ENCODE data around the gene PRKG1.

Gene PRKG1

GRCh38 chr10:52318136-52318701, 1243.9 kb downstream of the PRKG1 start:
- Histone ChIP-seq H3K27me3 (ENCODE audit: control insufficient read depth, insufficient read depth, low read length) (peaks cover 5% of the 10 kb centered on the region), H3K4me3 (ENCODE audit: low read length) (no peak overlapping the region), H3K36me3 (ENCODE audit: control insufficient read depth, insufficient read depth, low read length) (no peaks in the 10 kb centered on the region), H3K9ac (ENCODE audit: low read length) (no peak overlapping the region), H3K27ac (ENCODE audit: low read depth, low read length) (no peak overlapping the region), H3K4me1 (ENCODE audit: control insufficient read depth, insufficient read depth, low read length) (no peaks in the 10 kb centered on the region)

GRCh38 chr10:52318822-52319464, 1244.7 kb downstream of the PRKG1 start:
- Histone ChIP-seq H3K4me1 (ENCODE audit: control insufficient read depth, insufficient read depth, low read length) (no peaks in the 10 kb centered on the region), H3K27me3 (ENCODE audit: control insufficient read depth, insufficient read depth, low read length) (peaks cover 5% of the 10 kb centered on the region), H3K4me3 (ENCODE audit: low read length) (no peak overlapping the region), H3K9ac (ENCODE audit: low read length) (no peak overlapping the region), H3K27ac (ENCODE audit: low read depth, low read length) (no peak overlapping the region), H3K36me3 (ENCODE audit: control insufficient read depth, insufficient read depth, low read length) (no peaks in the 10 kb centered on the region)

- Histone ChIP-seq H3K4me3 (ENCODE audit: low read length) (no peak overlapping the region), H3K4me1 (ENCODE audit: control insufficient read depth, insufficient read depth, low read length) (no peaks in the 10 kb centered on the region)
Measured at GRCh38 chr10:52319926-52320325, 1245.6 kb downstream of the PRKG1 start.

GRCh38 chr10:52322323-52322722, 1248.0 kb downstream of the PRKG1 start:
- Histone ChIP-seq H3K4me1 (ENCODE audit: control insufficient read depth, insufficient read depth, low read length) (no peaks in the 10 kb centered on the region), H3K4me3 (ENCODE audit: low read length) (no peak overlapping the region), H3K27me3 (ENCODE audit: control insufficient read depth, insufficient read depth, low read length) (no peaks in the 10 kb centered on the region), H3K36me3 (ENCODE audit: control insufficient read depth, insufficient read depth, low read length) (no peaks in the 10 kb centered on the region), H3K9ac (ENCODE audit: low read length) (no peak overlapping the region), H3K27ac (ENCODE audit: low read depth, low read length) (no peak overlapping the region)

More at GRCh38 chr10:52319926-52320325, 1245.6 kb downstream of the PRKG1 start:
- H3K36me3 ChIP-seq (ENCODE audit: control insufficient read depth, insufficient read depth, low read length): no peaks in the 10 kb centered on the region
- no peak overlapping the region for H3K27ac ChIP-seq (ENCODE audit: low read depth, low read length)
- no peak overlapping the region for H3K9ac ChIP-seq (ENCODE audit: low read length)
- H3K27me3 ChIP-seq (ENCODE audit: control insufficient read depth, insufficient read depth, low read length): no peaks in the 10 kb centered on the region

- no peaks in the 10 kb centered on the region for H3K36me3 ChIP-seq (ENCODE audit: control insufficient read depth, insufficient read depth, low read length)
- H3K4me3 ChIP-seq (ENCODE audit: low read length): no peak overlapping the region
- H3K4me1 ChIP-seq (ENCODE audit: control insufficient read depth, insufficient read depth, low read length): no peaks in the 10 kb centered on the region
- no peaks in the 10 kb centered on the region for H3K27me3 ChIP-seq (ENCODE audit: control insufficient read depth, insufficient read depth, low read length)
- no peak overlapping the region for H3K27ac ChIP-seq (ENCODE audit: low read depth, low read length)
- no peak overlapping the region for H3K9ac ChIP-seq (ENCODE audit: low read length)
Measured at GRCh38 chr10:52322936-52323335, 1248.6 kb downstream of the PRKG1 start.

- Histone ChIP-seq H3K27me3 (ENCODE audit: control insufficient read depth, insufficient read depth, low read length) (no peaks in the 10 kb centered on the region), H3K4me1 (ENCODE audit: control insufficient read depth, insufficient read depth, low read length) (no peaks in the 10 kb centered on the region), H3K9ac (ENCODE audit: low read length) (no peak overlapping the region)
Measured at GRCh38 chr10:52326382-52326781, 1252.1 kb downstream of the PRKG1 start.

GRCh38 chr10:52331638-52332364, 1257.5 kb downstream of the PRKG1 start:
- no peak overlapping the region for H3K4me3 ChIP-seq (ENCODE audit: low read length)
- no peaks in the 10 kb centered on the region for H3K36me3 ChIP-seq (ENCODE audit: control insufficient read depth, insufficient read depth, low read length)
- no peak overlapping the region for H3K27ac ChIP-seq (ENCODE audit: low read depth, low read length)
- no peaks in the 10 kb centered on the region for H3K4me1 ChIP-seq (ENCODE audit: control insufficient read depth, insufficient read depth, low read length)
- no peak overlapping the region for H3K9ac ChIP-seq (ENCODE audit: low read length)
- H3K27me3 ChIP-seq (ENCODE audit: control insufficient read depth, insufficient read depth, low read length): no peaks in the 10 kb centered on the region

More at GRCh38 chr10:52326382-52326781, 1252.1 kb downstream of the PRKG1 start:
- Histone ChIP-seq H3K4me3 (ENCODE audit: low read length) (no peak overlapping the region), H3K36me3 (ENCODE audit: control insufficient read depth, insufficient read depth, low read length) (no peaks in the 10 kb centered on the region), H3K27ac (ENCODE audit: low read depth, low read length) (no peak overlapping the region)

- Histone ChIP-seq H3K9ac (ENCODE audit: low read length) (no peak overlapping the region), H3K36me3 (ENCODE audit: control insufficient read depth, insufficient read depth, low read length) (no peaks in the 10 kb centered on the region), H3K27ac (ENCODE audit: low read depth, low read length) (no peak overlapping the region), H3K4me3 (ENCODE audit: low read length) (no peak overlapping the region), H3K27me3 (ENCODE audit: control insufficient read depth, insufficient read depth, low read length) (no peaks in the 10 kb centered on the region), H3K4me1 (ENCODE audit: control insufficient read depth, insufficient read depth, low read length) (no peaks in the 10 kb centered on the region)
Measured at GRCh38 chr10:52332815-52333214, 1258.5 kb downstream of the PRKG1 start.

GRCh38 chr10:52334595-52334994, 1260.3 kb downstream of the PRKG1 start:
- H3K27me3 ChIP-seq (ENCODE audit: control insufficient read depth, insufficient read depth, low read length): no peaks in the 10 kb centered on the region
- no peak overlapping the region for H3K9ac ChIP-seq (ENCODE audit: low read length)
- no peak overlapping the region for H3K27ac ChIP-seq (ENCODE audit: low read depth, low read length)

GRCh38 chr10:52335665-52336064, 1261.4 kb downstream of the PRKG1 start:
- H3K4me3 ChIP-seq (ENCODE audit: low read length): no peak overlapping the region
- H3K27ac ChIP-seq (ENCODE audit: low read depth, low read length): no peak overlapping the region
- H3K36me3 ChIP-seq (ENCODE audit: control insufficient read depth, insufficient read depth, low read length): no peaks in the 10 kb centered on the region
- no peaks in the 10 kb centered on the region for H3K27me3 ChIP-seq (ENCODE audit: control insufficient read depth, insufficient read depth, low read length)
- H3K9ac ChIP-seq (ENCODE audit: low read length): no peak overlapping the region
- H3K4me1 ChIP-seq (ENCODE audit: control insufficient read depth, insufficient read depth, low read length): no peaks in the 10 kb centered on the region

More at GRCh38 chr10:52334595-52334994, 1260.3 kb downstream of the PRKG1 start:
- no peaks in the 10 kb centered on the region for H3K4me1 ChIP-seq (ENCODE audit: control insufficient read depth, insufficient read depth, low read length)
- no peaks in the 10 kb centered on the region for H3K36me3 ChIP-seq (ENCODE audit: control insufficient read depth, insufficient read depth, low read length)
- no peak overlapping the region for H3K4me3 ChIP-seq (ENCODE audit: low read length)

- H3K4me1 ChIP-seq (ENCODE audit: control insufficient read depth, insufficient read depth, low read length): no peaks in the 10 kb centered on the region
- H3K27ac ChIP-seq (ENCODE audit: low read depth, low read length): no peak overlapping the region
- H3K36me3 ChIP-seq (ENCODE audit: control insufficient read depth, insufficient read depth, low read length): no peaks in the 10 kb centered on the region
- H3K9ac ChIP-seq (ENCODE audit: low read length): no peak overlapping the region
- no peak overlapping the region for H3K4me3 ChIP-seq (ENCODE audit: low read length)
- H3K27me3 ChIP-seq (ENCODE audit: control insufficient read depth, insufficient read depth, low read length): no peaks in the 10 kb centered on the region
Measured at GRCh38 chr10:52337225-52337624, 1262.9 kb downstream of the PRKG1 start.

- Histone ChIP-seq H3K36me3 (ENCODE audit: control insufficient read depth, insufficient read depth, low read length) (no peaks in the 10 kb centered on the region), H3K27me3 (ENCODE audit: control insufficient read depth, insufficient read depth, low read length) (no peaks in the 10 kb centered on the region), H3K4me3 (ENCODE audit: low read length) (no peak overlapping the region), H3K4me1 (ENCODE audit: control insufficient read depth, insufficient read depth, low read length) (no peaks in the 10 kb centered on the region), H3K27ac (ENCODE audit: low read depth, low read length) (no peak overlapping the region), H3K9ac (ENCODE audit: low read length) (no peak overlapping the region)
Measured at GRCh38 chr10:52343439-52343838, 1269.2 kb downstream of the PRKG1 start.

Data from rectal smooth muscle tissue (tissue), 1 donor.